ENCODE results near the gene PLEK2. TPM values are rescaled to one million over a fixed set of nuclear protein-coding genes. Genes with fewer than 3 reads are reported as not detected.

Gene PLEK2
- total RNA-seq, 1 donor from 2014 or later: not detected

DNA sequence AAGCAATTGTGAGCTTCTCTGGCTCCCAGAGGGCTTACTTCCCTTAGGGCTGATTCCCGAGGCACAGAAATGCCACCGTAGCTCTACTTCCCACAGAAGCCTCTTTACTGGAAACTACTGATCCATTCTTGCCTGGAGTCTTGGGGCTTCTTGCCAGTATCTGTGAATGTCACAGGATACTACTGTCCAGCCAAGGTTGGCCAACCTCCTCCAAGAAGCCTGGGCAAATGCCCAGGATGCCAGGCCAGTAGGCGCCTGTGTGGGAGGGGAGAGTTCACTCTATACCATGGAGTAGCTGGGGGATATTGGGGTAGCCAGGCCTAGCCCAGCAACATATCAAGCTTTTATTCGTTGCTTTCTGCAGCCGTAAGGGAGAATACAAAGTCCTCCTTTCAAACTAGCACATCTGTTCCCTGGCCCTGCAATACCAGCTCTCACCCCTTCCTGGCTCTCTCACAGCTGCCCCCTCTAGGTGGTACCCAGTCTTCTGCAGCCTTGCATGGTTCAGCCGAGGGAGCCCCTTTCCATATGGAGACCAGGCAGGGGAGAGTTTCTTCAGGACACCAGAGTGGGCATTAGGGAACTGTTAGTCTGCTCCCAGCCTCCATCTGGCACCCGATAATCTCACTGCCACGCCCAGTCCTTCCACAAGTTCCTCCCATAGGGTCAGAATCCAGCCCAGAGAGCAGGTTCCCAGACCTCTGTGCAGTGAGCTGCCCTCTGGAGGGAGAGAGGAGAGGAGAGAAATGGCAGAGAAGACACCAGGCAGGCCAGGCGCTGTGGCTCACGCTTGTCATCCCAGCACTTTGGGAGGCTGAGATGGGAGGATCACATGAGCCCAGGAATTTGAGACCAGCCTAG, 24.3 kb upstream of the PLEK2 start:
- Mint-ChIP-seq H3K4me1 (ENCODE audit: low read depth) (no peaks in the 10 kb centered on the region), H3K4me3 (ENCODE audit: unreplicated experiment) (no peak overlapping the region), H3K27me3 (ENCODE audit: low read depth) (peaks cover 25% of the 10 kb centered on the region), H3K36me3 (ENCODE audit: low read depth) (no peaks in the 10 kb centered on the region), H3K9me3 (ENCODE audit: low read depth) (no peaks in the 10 kb centered on the region), H3K27ac (ENCODE audit: unreplicated experiment) (no peak overlapping the region)
- no peak for DNase-seq (ENCODE audit: low spot score)
- TF ChIP-seq, protein P1, sequence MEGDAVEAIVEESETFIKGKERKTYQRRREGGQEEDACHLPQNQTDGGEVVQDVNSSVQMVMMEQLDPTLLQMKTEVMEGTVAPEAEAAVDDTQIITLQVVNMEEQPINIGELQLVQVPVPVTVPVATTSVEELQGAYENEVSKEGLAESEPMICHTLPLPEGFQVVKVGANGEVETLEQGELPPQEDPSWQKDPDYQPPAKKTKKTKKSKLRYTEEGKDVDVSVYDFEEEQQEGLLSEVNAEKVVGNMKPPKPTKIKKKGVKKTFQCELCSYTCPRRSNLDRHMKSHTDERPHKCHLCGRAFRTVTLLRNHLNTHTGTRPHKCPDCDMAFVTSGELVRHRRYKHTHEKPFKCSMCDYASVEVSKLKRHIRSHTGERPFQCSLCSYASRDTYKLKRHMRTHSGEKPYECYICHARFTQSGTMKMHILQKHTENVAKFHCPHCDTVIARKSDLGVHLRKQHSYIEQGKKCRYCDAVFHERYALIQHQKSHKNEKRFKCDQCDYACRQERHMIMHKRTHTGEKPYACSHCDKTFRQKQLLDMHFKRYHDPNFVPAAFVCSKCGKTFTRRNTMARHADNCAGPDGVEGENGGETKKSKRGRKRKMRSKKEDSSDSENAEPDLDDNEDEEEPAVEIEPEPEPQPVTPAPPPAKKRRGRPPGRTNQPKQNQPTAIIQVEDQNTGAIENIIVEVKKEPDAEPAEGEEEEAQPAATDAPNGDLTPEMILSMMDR (IDR thresholded peaks at IDR 0.05): no peak

DNA sequence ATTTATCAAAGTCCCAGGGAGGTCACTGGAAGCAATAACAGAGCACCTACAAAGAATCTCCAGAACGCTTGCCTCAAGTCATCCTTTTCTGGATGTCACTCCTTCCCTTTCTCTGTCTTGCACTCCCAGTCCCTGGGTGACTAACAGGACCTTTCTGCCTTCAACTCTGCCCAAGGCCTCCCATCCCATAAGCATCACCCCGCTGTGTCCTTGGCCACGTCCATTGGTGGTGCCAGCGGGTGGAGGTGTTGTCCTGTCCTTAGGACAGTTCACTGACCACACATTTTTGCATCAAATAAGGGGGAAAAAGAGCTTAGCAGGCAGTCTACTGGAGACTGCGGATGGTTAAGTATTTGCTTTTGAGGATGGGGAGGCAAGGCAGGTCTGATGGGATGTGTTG, 23.6 kb upstream of the PLEK2 start:
- no peaks in the 10 kb centered on the region for H3K36me3 Mint-ChIP-seq (ENCODE audit: low read depth)
- no peaks in the 10 kb centered on the region for H3K9me3 Mint-ChIP-seq (ENCODE audit: low read depth)
- H3K27ac Mint-ChIP-seq (ENCODE audit: unreplicated experiment): no peak overlapping the region
- no peaks in the 10 kb centered on the region for H3K4me1 Mint-ChIP-seq (ENCODE audit: low read depth)
- no peak overlapping the region for H3K4me3 Mint-ChIP-seq (ENCODE audit: unreplicated experiment)
- H3K27me3 Mint-ChIP-seq (ENCODE audit: low read depth): peaks cover 25% of the 10 kb centered on the region
- TF ChIP-seq, protein P1 (IDR thresholded peaks at IDR 0.05): no peak
- DNase-seq (ENCODE audit: low spot score): no peak

DNA sequence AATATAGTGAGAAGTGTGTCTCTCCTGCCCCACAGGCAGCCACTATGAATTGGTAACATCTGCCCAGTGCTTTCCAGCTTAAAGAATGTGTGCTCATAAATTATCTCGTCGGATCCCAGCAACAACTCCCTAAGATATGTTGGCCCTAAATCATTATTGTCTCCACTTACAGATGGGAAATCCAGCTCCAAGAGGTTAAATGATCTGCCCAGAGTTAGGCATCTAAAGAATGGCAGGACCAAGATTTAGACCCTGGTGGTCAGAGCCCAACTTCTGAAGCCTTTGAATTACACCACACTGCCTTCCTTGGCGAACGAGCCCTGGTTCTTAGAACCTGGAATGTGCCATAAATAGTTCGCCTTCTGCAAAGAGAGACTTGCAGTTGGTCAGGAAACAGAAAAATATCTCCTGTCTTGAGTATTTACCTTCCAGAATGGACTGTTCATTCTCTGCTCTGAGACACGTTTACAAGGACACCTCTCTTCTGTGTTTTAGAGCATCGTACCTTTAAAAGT, 20.1 kb upstream of the PLEK2 start:
- H3K9me3 Mint-ChIP-seq (ENCODE audit: low read depth): no peaks in the 10 kb centered on the region
- H3K4me3 Mint-ChIP-seq (ENCODE audit: unreplicated experiment): no peak overlapping the region
- TF ChIP-seq, protein P1 (IDR thresholded peaks at IDR 0.05): no peak
- peaks cover 20% of the 10 kb centered on the region for H3K27me3 Mint-ChIP-seq (ENCODE audit: low read depth)
- peaks cover 3% of the 10 kb centered on the region for H3K4me1 Mint-ChIP-seq (ENCODE audit: low read depth)
- H3K36me3 Mint-ChIP-seq (ENCODE audit: low read depth): no peaks in the 10 kb centered on the region
- no peak for DNase-seq (ENCODE audit: low spot score)
- H3K27ac Mint-ChIP-seq (ENCODE audit: unreplicated experiment): no peak overlapping the region

DNA sequence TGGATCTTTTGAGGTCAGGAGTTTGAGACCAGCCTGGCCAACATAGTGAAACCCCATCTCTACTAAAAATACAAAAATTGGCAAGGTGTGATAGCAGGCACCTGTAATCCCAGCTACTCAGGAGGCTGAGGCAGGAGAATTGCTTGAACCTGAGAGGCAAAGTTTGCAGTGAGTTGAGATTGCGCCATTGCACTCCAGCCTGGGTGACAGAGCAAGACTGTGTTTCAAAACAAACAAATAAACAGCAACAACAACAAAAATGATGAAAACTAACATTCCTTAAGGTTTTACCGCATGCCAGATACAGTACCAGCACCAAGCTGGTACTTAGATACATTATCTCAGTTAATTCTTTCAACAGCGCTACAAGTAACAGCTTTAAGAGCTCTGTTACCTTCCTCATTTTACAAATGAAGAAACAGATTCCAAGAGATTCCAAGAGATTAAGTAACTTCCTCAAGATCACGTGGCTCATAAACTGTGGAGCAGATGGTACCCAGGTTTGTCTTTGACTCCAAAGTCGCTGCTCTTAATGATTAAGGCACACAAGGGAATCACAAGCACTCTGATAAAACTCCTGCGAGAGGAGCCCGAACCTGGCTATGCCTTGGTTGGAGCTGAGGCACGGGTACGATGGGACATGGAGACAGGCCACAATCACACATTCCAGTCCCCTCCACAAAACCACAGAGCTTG, 17.7 kb upstream of the PLEK2 start:
- Mint-ChIP-seq H3K27me3 (ENCODE audit: low read depth) (peaks cover 23% of the 10 kb centered on the region), H3K4me3 (ENCODE audit: unreplicated experiment) (no peak overlapping the region), H3K27ac (ENCODE audit: unreplicated experiment) (no peak overlapping the region), H3K9me3 (ENCODE audit: low read depth) (no peaks in the 10 kb centered on the region), H3K4me1 (ENCODE audit: low read depth) (peaks cover 6% of the 10 kb centered on the region), H3K36me3 (ENCODE audit: low read depth) (no peaks in the 10 kb centered on the region)
- TF ChIP-seq, protein P1 (IDR thresholded peaks at IDR 0.05): no peak
- DNase-seq (ENCODE audit: low spot score): no peak

DNA sequence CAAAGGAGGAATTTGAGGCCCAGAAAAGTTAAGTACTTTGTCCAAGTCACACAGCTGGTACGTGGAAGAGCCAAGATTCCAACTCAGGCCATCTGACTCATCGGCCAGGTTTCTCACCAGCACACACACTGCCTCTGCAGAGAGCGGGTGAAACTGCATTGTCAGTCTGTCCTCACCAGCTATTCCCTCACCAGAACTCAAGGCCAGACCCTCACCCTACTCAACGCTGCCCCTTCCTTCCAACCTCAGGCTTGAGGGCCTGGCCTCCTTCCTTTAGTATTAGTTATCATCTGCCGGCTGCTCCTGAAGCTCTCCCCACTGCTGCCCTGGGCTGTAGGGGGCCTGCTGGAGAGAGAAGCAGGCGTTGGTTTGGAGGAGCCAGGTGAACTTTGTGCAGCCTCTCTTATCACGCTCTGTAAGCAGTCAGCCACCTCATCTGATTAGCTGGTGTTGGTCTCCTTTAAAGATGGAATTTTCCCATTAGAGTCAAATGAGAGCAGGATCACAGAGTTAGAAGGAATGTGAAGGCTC, 16.6 kb upstream of the PLEK2 start:
- peaks cover 15% of the 10 kb centered on the region for H3K27me3 Mint-ChIP-seq (ENCODE audit: low read depth)
- no peaks in the 10 kb centered on the region for H3K36me3 Mint-ChIP-seq (ENCODE audit: low read depth)
- no peak overlapping the region for H3K27ac Mint-ChIP-seq (ENCODE audit: unreplicated experiment)
- peaks cover 6% of the 10 kb centered on the region for H3K4me1 Mint-ChIP-seq (ENCODE audit: low read depth)
- no peak overlapping the region for H3K4me3 Mint-ChIP-seq (ENCODE audit: unreplicated experiment)
- H3K9me3 Mint-ChIP-seq (ENCODE audit: low read depth): no peaks in the 10 kb centered on the region
- no peak for DNase-seq (ENCODE audit: low spot score)
- TF ChIP-seq, protein P1 (IDR thresholded peaks at IDR 0.05): no peak
